ENCODE measurements around the gene CUL5.

- TF ChIP-seq ZNF384 (IDR thresholded peaks at IDR 0.05) (no peak), ELF4 (IDR thresholded peaks at IDR 0.05) (no peak), HDGF (IDR thresholded peaks at IDR 0.05; ENCODE audit: borderline replicate concordance) (no peak), ARNT (IDR thresholded peaks at IDR 0.05) (no peak)
These were observed 3.5 kb downstream of the CUL5 start for GRCh38 chr11:108012139-108012725.

Data from HEK293T (cell line).